ENCODE results near the gene ARPP19. TPM values are rescaled to one million over a fixed set of nuclear protein-coding genes. Genes with fewer than 3 reads are reported as not detected.

Gene ARPP19
- total RNA-seq, 1 experiment from 2014 or later: 203 TPM

DNA sequence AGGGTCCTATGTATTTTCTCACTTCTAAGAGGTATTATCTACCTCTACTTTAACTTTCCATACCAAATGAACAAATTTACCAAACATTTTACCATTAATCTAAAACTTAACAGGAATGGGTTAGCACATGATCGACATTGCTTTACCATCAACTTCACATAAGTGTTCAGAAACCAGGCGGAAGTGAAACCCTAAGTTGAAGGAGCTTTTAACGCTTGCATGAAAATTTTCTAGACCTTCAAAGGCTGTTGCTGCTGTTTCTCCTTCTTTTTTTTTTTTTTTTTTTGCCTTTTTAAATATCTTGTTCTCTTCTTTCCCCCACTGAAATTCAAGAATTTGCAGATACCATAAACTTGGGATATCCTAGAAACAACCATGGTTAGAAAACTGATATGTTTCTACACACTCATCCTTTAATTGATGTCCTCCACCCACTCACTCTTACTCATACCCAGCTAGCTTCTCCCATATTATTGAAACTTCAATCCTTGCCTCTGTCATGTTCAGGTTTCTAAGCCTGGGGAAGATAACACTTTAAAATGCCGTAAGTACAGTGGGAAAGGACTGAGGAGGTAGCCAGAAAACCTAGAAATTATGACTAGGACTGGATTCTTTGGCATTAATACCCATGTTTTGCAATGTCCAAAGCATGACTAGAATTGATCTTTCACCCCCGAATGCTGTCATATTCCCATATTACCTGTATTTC, 64.9 kb downstream of the ARPP19 start:
- H3K36me3 Mint-ChIP-seq: no peaks in the 10 kb centered on the region
- POLR2A ChIA-PET: no interaction called here
- TF ChIP-seq NR2C2 (CRISPR knock-in tag; IDR thresholded peaks at IDR 0.05) (no peak), ELF4 (CRISPR knock-in tag; IDR thresholded peaks at IDR 0.05; ENCODE audit: low read depth) (no peak), FOXP1 (CRISPR knock-in tag; IDR thresholded peaks at IDR 0.05; ENCODE audit: borderline replicate concordance) (no peak), SP1 (CRISPR knock-in tag; conservative IDR thresholded peaks at IDR 0.05) (no peak), NFE2L1 (CRISPR knock-in tag; IDR thresholded peaks at IDR 0.05) (no peak)
- TF ChIP-seq, protein P1, sequence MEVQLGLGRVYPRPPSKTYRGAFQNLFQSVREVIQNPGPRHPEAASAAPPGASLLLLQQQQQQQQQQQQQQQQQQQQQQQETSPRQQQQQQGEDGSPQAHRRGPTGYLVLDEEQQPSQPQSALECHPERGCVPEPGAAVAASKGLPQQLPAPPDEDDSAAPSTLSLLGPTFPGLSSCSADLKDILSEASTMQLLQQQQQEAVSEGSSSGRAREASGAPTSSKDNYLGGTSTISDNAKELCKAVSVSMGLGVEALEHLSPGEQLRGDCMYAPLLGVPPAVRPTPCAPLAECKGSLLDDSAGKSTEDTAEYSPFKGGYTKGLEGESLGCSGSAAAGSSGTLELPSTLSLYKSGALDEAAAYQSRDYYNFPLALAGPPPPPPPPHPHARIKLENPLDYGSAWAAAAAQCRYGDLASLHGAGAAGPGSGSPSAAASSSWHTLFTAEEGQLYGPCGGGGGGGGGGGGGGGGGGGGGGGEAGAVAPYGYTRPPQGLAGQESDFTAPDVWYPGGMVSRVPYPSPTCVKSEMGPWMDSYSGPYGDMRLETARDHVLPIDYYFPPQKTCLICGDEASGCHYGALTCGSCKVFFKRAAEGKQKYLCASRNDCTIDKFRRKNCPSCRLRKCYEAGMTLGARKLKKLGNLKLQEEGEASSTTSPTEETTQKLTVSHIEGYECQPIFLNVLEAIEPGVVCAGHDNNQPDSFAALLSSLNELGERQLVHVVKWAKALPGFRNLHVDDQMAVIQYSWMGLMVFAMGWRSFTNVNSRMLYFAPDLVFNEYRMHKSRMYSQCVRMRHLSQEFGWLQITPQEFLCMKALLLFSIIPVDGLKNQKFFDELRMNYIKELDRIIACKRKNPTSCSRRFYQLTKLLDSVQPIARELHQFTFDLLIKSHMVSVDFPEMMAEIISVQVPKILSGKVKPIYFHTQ (CRISPR knock-in tag; IDR thresholded peaks at IDR 0.05): no peak
- peaks cover 10% of the 10 kb centered on the region for H3K4me1 Mint-ChIP-seq
- H3K27me3 Mint-ChIP-seq (ENCODE audit: low read depth): no peaks in the 10 kb centered on the region
- CTCF ChIA-PET: interaction anchor here (0.7 kb wide), 1 partner anchor 287 kb away, joined by 4 read pairs; no protein-coding TSS in a partner anchor
- DNase-seq (ENCODE audit: low spot score) (no peak), ATAC-seq (no peak)
- H3K4me3 Mint-ChIP-seq: no peak overlapping the region
- no peak overlapping the region for H3K27ac Mint-ChIP-seq
- no peaks in the 10 kb centered on the region for H3K9me3 Mint-ChIP-seq

DNA sequence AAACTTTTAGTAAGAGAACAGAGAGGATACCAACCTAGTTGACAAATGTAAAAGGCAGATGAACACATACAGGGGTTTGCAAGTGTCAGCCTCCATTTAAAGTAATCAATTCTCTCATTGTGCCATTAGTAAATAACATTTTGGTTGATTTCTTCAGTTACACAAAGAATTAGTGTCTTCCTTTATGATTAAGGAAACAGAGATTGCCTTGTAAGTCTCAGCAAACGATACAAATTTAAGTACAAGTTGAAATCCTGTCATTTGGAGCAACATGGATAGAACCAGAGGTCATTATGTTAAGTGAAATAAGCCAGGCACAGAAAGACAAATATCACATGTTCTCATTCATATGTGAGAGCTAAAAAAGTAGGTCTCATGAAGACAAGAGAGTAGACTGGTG, 66.2 kb downstream of the ARPP19 start:
- Mint-ChIP-seq H3K4me1 (no peaks in the 10 kb centered on the region), H3K4me3 (no peak overlapping the region), H3K9me3 (no peaks in the 10 kb centered on the region), H3K27ac (no peak overlapping the region; the same call in 1 of the 2 replicates), H3K36me3 (no peaks in the 10 kb centered on the region), H3K27me3 (ENCODE audit: low read depth) (no peaks in the 10 kb centered on the region)
- TF ChIP-seq, protein P2, sequence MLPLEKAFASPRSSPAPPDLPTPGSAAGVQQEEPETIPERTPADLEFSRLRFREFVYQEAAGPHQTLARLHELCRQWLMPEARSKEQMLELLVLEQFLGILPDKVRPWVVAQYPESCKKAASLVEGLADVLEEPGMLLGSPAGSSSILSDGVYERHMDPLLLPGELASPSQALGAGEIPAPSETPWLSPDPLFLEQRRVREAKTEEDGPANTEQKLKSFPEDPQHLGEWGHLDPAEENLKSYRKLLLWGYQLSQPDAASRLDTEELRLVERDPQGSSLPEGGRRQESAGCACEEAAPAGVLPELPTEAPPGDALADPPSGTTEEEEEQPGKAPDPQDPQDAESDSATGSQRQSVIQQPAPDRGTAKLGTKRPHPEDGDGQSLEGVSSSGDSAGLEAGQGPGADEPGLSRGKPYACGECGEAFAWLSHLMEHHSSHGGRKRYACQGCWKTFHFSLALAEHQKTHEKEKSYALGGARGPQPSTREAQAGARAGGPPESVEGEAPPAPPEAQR (CRISPR knock-in tag; IDR thresholded peaks at IDR 0.05): no peak
- TF ChIP-seq GRHL2 (CRISPR knock-in tag; IDR thresholded peaks at IDR 0.05; ENCODE audit: insufficient replicate concordance, severe bottlenecking) (no peak), TEAD4 (CRISPR knock-in tag; IDR thresholded peaks at IDR 0.05) (no peak), KAT7 (CRISPR knock-in tag; IDR thresholded peaks at IDR 0.05; ENCODE audit: borderline replicate concordance) (no peak), CREM (CRISPR knock-in tag; IDR thresholded peaks at IDR 0.05) (no peak), FOXP1 (CRISPR knock-in tag; IDR thresholded peaks at IDR 0.05; ENCODE audit: borderline replicate concordance) (no peak), ZNF138 (CRISPR knock-in tag; conservative IDR thresholded peaks at IDR 0.05) (no peak), ZNF396 (CRISPR knock-in tag; IDR thresholded peaks at IDR 0.05; ENCODE audit: borderline replicate concordance) (no peak)
- TF ChIP-seq, protein P3, sequence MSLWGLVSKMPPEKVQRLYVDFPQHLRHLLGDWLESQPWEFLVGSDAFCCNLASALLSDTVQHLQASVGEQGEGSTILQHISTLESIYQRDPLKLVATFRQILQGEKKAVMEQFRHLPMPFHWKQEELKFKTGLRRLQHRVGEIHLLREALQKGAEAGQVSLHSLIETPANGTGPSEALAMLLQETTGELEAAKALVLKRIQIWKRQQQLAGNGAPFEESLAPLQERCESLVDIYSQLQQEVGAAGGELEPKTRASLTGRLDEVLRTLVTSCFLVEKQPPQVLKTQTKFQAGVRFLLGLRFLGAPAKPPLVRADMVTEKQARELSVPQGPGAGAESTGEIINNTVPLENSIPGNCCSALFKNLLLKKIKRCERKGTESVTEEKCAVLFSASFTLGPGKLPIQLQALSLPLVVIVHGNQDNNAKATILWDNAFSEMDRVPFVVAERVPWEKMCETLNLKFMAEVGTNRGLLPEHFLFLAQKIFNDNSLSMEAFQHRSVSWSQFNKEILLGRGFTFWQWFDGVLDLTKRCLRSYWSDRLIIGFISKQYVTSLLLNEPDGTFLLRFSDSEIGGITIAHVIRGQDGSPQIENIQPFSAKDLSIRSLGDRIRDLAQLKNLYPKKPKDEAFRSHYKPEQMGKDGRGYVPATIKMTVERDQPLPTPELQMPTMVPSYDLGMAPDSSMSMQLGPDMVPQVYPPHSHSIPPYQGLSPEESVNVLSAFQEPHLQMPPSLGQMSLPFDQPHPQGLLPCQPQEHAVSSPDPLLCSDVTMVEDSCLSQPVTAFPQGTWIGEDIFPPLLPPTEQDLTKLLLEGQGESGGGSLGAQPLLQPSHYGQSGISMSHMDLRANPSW (CRISPR knock-in tag; conservative IDR thresholded peaks at IDR 0.05; ENCODE audit: low read depth): no peak
- TF ChIP-seq, protein P1 (CRISPR knock-in tag; IDR thresholded peaks at IDR 0.05): no peak
- TF ChIP-seq, protein P4, sequence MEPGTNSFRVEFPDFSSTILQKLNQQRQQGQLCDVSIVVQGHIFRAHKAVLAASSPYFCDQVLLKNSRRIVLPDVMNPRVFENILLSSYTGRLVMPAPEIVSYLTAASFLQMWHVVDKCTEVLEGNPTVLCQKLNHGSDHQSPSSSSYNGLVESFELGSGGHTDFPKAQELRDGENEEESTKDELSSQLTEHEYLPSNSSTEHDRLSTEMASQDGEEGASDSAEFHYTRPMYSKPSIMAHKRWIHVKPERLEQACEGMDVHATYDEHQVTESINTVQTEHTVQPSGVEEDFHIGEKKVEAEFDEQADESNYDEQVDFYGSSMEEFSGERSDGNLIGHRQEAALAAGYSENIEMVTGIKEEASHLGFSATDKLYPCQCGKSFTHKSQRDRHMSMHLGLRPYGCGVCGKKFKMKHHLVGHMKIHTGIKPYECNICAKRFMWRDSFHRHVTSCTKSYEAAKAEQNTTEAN (CRISPR knock-in tag; IDR thresholded peaks at IDR 0.05): no peak
- DNase-seq (ENCODE audit: low spot score): no peak
- no peak for ATAC-seq
- ChIA-PET POLR2A (no interaction called here), CTCF (no interaction called here)

All from WTC11 (cell line).